ENCODE results near the gene EPHA5. TPM values are rescaled to one million over a fixed set of nuclear protein-coding genes. Genes with fewer than 3 reads are reported as not detected.

The EPHA5 gene
- total RNA-seq, 1 experiment from 2014 or later, result not detected

DNA sequence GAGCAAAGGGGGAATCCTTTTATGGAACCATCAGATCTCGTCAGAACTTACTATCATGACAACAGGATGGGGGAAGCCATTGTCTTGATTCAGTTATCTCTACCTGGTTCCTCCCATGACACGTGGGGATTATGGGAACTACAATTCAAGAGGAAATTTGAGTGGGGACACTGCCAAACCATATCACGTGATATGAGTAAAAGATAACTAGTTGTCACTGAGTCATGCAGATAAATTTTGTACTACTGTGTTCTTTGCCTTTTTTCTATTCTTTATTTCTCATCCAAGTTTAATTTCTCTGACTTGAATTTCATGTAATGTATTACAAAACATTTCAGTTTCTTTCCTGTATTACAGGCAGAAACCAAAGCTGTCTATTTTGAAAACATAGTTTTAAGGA lies 383.2 kb downstream of the EPHA5 start:
- Histone ChIP-seq H3K27me3 (ENCODE audit: insufficient read depth, low read depth) (no peaks in the 10 kb centered on the region), H3K4me2 (no peak overlapping the region), H3K36me3 (ENCODE audit: low read depth) (no peaks in the 10 kb centered on the region), H2AFZ (no peak overlapping the region), H3K4me3 (no peak overlapping the region), H3F3A (ENCODE audit: insufficient read depth, low read depth) (no peaks in the 10 kb centered on the region), H3K79me2 (ENCODE audit: low read depth) (no peaks in the 10 kb centered on the region), H3K4me1 (replicated peaks; ENCODE audit: insufficient read depth) (no peaks in the 10 kb centered on the region), H3K9me2 (ENCODE audit: insufficient read depth) (no peaks in the 10 kb centered on the region), H3K9me3 (ENCODE audit: insufficient read depth, low read depth) (no peaks in the 10 kb centered on the region), H3K27ac (no peak overlapping the region), H4K20me1 (ENCODE audit: insufficient read depth) (no peaks in the 10 kb centered on the region)
- intact Hi-C loops (cut with micrococcal nuclease; ENCODE audit: unreplicated experiment), result no loop called here
- TF ChIP-seq CTCF (conservative IDR thresholded peaks at IDR 0.05) (no peak), EZH2 (IDR thresholded peaks at IDR 0.05; ENCODE audit: low read depth) (no peak)
- no TSS peak for BruUV-seq (replicated peaks)
- ChIA-PET POLR2A (ENCODE audit: unreplicated experiment) (no interaction called here), CTCF (no interaction called here)
- DNase-seq, result no peak

Measured in PC-9 (cell line).